HepG2 (cell line): ENCODE measurements around the gene POLRMT. TPM values are rescaled to one million over a fixed set of nuclear protein-coding genes. Genes with fewer than 3 reads are reported as not detected.

Experiments used
- ADNP ChIP-seq: sonication (generic); formaldehyde crosslinking; IDR thresholded peaks from 2 replicates; pipeline ENCODE4 v1.4.0; 2020; ENCODE audit warnings: missing genetic modification reagents
- ARID2 ChIP-seq: sonication (generic); formaldehyde crosslinking; IDR thresholded peaks from 2 replicates; pipeline ENCODE4 v1.8.1; 2022; ENCODE audit warnings: mild to moderate bottlenecking, missing genetic modification reagents, borderline replicate concordance
- BRCA1 ChIP-seq: sonication (generic); formaldehyde crosslinking; IDR thresholded peaks from 2 replicates; pipeline ENCODE4 v1.4.0; 2020; ENCODE audit warnings: missing genetic modification reagents
- FOXK2 ChIP-seq: fragments of 450-650 bp; IDR thresholded peaks from 2 replicates; pipeline ENCODE4 v1.6.1; 2016
- FOXO4 ChIP-seq: sonication (generic); formaldehyde crosslinking; conservative IDR thresholded peaks from 2 replicates; pipeline ENCODE4 v1.8.1; 2023; ENCODE audit warnings: missing genetic modification reagents
- GLMP ChIP-seq: sonication (generic); formaldehyde crosslinking; IDR thresholded peaks from 2 replicates; pipeline ENCODE4 v1.9.0; 2021; ENCODE audit warnings: missing genetic modification reagents, mild to moderate bottlenecking, borderline replicate concordance
- HBP1 ChIP-seq: IDR thresholded peaks from 2 replicates; pipeline ENCODE4 v1.6.1; 2016; ENCODE audit warnings: low read depth, control low read depth
- HMGA1 ChIP-seq: sonication (generic); formaldehyde crosslinking; conservative IDR thresholded peaks from 2 replicates; pipeline ENCODE4 v1.4.0; 2020; ENCODE audit warnings: missing genetic modification reagents
- IKZF5 ChIP-seq: IDR thresholded peaks from 2 replicates; pipeline ENCODE4 v1.6.1; 2018; ENCODE audit warnings: missing genetic modification reagents, mild to moderate bottlenecking, missing compliant biosample characterization
- NFKB2 ChIP-seq: sonication (generic); formaldehyde crosslinking; IDR thresholded peaks from 2 replicates; pipeline ENCODE4 v1.4.0; 2020; ENCODE audit warnings: missing genetic modification reagents, borderline replicate concordance
- PHB2 ChIP-seq: fragments of 450-650 bp; IDR thresholded peaks from 2 replicates; pipeline ENCODE4 v1.6.1; 2018; ENCODE audit not compliant: partially characterized antibody
- SIN3B ChIP-seq: fragments of 150-350 bp; IDR thresholded peaks from 2 replicates; pipeline ENCODE4 v1.6.1; 2014; ENCODE audit warnings: low read length
- SOX6 ChIP-seq, 2 experiments: fragments of 450-650 bp in 1 of 2; sonication (generic) in 1 of 2; formaldehyde crosslinking in 1 of 2; IDR thresholded peaks; 2 replicates each; pipeline versions ENCODE4 v1.4.0 to v1.6.1; 2017 to 2020; ENCODE audit warnings: antibody characterized with exemption in 1 of 2, mild to moderate bottlenecking in 1 of 2, missing genetic modification reagents in 1 of 2
- TRIM24 ChIP-seq: sonication (generic); formaldehyde crosslinking; IDR thresholded peaks from 2 replicates; pipeline ENCODE4 v1.8.0; 2022; ENCODE audit warnings: mild to moderate bottlenecking, missing genetic modification reagents
- U2AF1 ChIP-seq: fragments of 200-400 bp; formaldehyde crosslinking; optimal IDR thresholded peaks from 2 replicates; pipeline ENCODE3; 2017; ENCODE audit warnings: mild to moderate bottlenecking, low read depth, low read length
- YY1 ChIP-seq: IDR thresholded peaks from 2 replicates; pipeline ENCODE4 v1.6.1; 2011; ENCODE audit warnings: low read length, low read depth, moderate library complexity, mild to moderate bottlenecking; ENCODE audit not compliant: insufficient read depth, insufficient replicate concordance
- ZNF251 ChIP-seq: sonication (generic); formaldehyde crosslinking; IDR thresholded peaks from 2 replicates; pipeline ENCODE4 v1.9.0; 2021; ENCODE audit warnings: mild to moderate bottlenecking, missing genetic modification reagents
- ZNF331 ChIP-seq: sonication (generic); formaldehyde crosslinking; IDR thresholded peaks from 2 replicates; pipeline ENCODE4 v1.4.0; 2020; ENCODE audit warnings: missing genetic modification reagents
- ZNF350 ChIP-seq: sonication (generic); formaldehyde crosslinking; IDR thresholded peaks from 2 replicates; pipeline ENCODE4 v1.4.0; 2020; ENCODE audit warnings: mild to moderate bottlenecking, low read depth, missing genetic modification reagents, borderline replicate concordance
- ZNF530 ChIP-seq: sonication (generic); formaldehyde crosslinking; IDR thresholded peaks from 2 replicates; pipeline ENCODE4 v1.5.0; 2020; ENCODE audit warnings: low read depth, mild to moderate bottlenecking, missing genetic modification reagents
- ZNF550 ChIP-seq: sonication (generic); formaldehyde crosslinking; IDR thresholded peaks from 2 replicates; pipeline ENCODE4 v1.4.0; 2020; ENCODE audit warnings: mild to moderate bottlenecking, missing genetic modification reagents, borderline replicate concordance
- ZNF562 ChIP-seq: sonication (generic); formaldehyde crosslinking; IDR thresholded peaks from 2 replicates; pipeline ENCODE4 v1.8.0; 2022; ENCODE audit warnings: missing genetic modification reagents, borderline replicate concordance
- ZNF781 ChIP-seq: sonication (generic); formaldehyde crosslinking; IDR thresholded peaks from 2 replicates; pipeline ENCODE4 v1.5.1; 2020; ENCODE audit warnings: borderline replicate concordance, mild to moderate bottlenecking, missing genetic modification reagents; ENCODE audit errors: not compliant biosample characterization
- polyA plus RNA-seq, 8 experiments: library from polyadenylated mRNA; depleted of rRNA in 3 of 8; stranded (reverse) in 7 of 8; unstranded in 1 of 8; fragments of >200 nt; fragmentation: Illumina TruSeq in 4 of 8; extraction: Trizol in 4 of 8; gene quantifications; 2 replicates each; pipeline versions ENCODE4 v1.2.1 to v1.2.3, GENCODE V29; 2011 to 2016; ENCODE audit warnings: low read depth in 4 of 8, missing spikeins in 1 of 8, mixed read lengths in 1 of 8; ENCODE audit not compliant: insufficient read depth in 1 of 8
- total RNA-seq, 5 experiments: library from RNA; depleted of rRNA; stranded (reverse); fragments of >200 nt; fragmentation: Illumina TruSeq; extraction: Trizol; gene quantifications; 2 replicates each; pipeline ENCODE4 v1.2.3, GENCODE V29; 2016; ENCODE audit warnings: low read depth in 1 of 5

Gene POLRMT
- total and polyA plus RNA-seq, 2 of the 13 experiments (the other 11 are each of a cell fraction or from before 2014, with no cell fraction given) = 78.0 to 101 TPM

GRCh38 chr19:662207-662961 is 29.0 kb upstream of the POLRMT start (continued):
- no peak for TF ChIP-seq HBP1
- no peak for TF ChIP-seq TRIM24 (CRISPR knock-in tag)
- no peak for TF ChIP-seq ZNF550 (CRISPR knock-in tag)
- no peak for TF ChIP-seq YY1
- no peak for TF ChIP-seq ZNF350 (CRISPR knock-in tag)
- no peak for TF ChIP-seq FOXK2
- TF ChIP-seq GLMP (CRISPR knock-in tag) = no peak
- TF ChIP-seq PHB2 = no peak
- no peak for TF ChIP-seq HMGA1 (CRISPR knock-in tag)
- no peak for TF ChIP-seq FOXO4 (CRISPR knock-in tag)
- TF ChIP-seq ZNF331 (CRISPR knock-in tag) = no peak
- no peak for TF ChIP-seq BRCA1 (CRISPR knock-in tag)
- no peak; the same call in 1 of the 2 replicates for TF ChIP-seq IKZF5 (CRISPR knock-in tag)
- TF ChIP-seq ZNF781 = no peak
- TF ChIP-seq SIN3B = no peak
- no peak for TF ChIP-seq ZNF562 (CRISPR knock-in tag)
- TF ChIP-seq U2AF1 = no peak
- no peak for TF ChIP-seq ZNF530 (CRISPR knock-in tag)
- TF ChIP-seq ZNF251 (CRISPR knock-in tag) = 0 out of 2 replicates have a peak, but pooled peaks have one; percentile 34
- TF ChIP-seq ARID2 (CRISPR knock-in tag) = no peak
- no peak for TF ChIP-seq ADNP
- TF ChIP-seq SOX6 (IDR thresholded peaks at IDR 0.05) = no peak
- TF ChIP-seq SOX6 (CRISPR knock-in tag; IDR thresholded peaks at IDR 0.05) = no peak
- TF ChIP-seq NFKB2 (CRISPR knock-in tag) = no peak; the same call in 1 of the 2 replicates
